ENCODE measurements around the gene QPCT.
A peak's percentile ranks its signal among the peaks of the same experiment; 100 is the strongest.
"Not testable (repeated sequence)": the region's sequence is repeated elsewhere in the genome, so short reads cannot be mapped to it uniquely, and the experiment has no call there.

QPCT gene

DNA sequence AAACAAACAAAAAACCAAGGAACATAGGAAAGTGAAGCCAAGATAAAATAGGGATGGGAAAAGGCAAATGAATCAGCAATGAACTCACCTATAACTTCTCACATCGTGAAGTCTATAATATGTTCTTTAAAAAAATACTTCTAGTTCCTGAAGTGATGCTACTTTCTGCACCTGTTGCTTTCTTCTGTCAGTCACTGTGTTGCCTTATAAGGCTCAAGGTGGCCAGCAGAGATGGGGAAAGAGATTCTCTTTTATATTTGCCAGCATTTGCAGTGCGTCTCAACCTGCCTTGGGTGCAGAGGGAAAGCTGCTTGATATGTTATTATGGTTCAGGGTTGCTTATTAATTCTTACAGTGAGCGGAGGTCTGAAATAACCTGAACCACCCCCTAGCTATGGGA, 14.0 kb downstream of the QPCT start:
- no peak for DNase-seq (ENCODE audit: low spot score)

DNA sequence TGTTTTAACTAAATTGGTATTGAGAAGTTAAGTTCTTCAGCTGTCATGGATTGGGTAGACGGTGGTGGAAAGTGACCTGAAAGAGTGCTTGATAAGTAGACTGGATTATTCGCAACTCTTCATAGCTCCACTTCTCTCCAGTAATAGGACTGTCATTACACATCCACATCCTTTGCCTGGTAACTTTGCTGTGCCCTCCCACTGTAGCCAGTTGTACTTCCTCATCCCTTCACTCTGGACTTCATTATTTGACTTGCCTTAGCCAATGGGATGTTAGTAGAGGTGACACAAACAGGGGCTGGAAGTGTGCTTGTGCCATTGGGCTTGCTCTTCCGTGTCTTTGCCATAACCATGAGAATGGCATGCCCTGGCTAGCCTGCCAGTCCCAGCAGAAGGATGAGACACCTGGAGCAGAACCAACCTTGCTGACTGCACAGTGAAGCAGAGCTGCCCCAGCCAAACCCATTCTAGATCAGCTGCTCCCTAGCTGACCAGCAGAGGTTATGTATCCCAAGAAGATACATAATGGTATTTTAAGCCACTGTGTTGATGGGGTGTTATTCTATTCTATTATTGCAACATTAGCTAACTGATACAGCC, 16.9 kb downstream of the QPCT start:
- no peak for DNase-seq (ENCODE audit: low spot score)

DNA sequence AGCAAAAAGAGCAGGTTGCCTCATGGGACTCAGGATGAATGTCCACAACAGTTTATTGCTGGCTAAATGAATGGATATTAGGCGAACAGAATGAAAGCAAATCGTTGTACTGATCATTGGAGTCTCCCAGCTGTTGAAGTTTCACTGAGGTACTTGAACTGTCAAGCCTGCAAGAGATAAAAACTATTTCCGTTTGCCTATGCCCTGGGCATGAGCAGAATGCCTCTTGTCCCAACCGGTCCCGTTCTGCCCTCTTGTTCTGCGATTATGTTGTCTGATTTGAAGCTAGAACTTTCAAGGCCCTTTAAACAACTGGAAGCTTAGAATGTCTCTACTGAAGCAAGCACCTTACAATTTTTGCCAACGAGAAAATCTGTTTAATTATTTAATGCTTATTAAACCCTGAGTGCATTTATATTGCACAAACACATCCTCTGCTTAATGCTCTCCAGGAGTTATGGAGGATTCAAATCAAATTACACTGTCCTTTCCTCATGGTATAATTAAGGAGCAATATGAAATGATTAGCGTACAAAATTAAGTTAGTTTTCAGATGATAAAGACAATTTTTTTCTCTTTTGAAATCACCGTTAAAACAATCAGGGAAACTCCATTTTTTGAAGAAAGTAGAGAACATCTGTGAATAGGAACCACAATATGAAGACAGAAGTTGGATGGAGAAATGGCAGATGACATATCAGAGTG, 17.7 kb downstream of the QPCT start:
- DNase-seq (ENCODE audit: low spot score) = no peak

DNA sequence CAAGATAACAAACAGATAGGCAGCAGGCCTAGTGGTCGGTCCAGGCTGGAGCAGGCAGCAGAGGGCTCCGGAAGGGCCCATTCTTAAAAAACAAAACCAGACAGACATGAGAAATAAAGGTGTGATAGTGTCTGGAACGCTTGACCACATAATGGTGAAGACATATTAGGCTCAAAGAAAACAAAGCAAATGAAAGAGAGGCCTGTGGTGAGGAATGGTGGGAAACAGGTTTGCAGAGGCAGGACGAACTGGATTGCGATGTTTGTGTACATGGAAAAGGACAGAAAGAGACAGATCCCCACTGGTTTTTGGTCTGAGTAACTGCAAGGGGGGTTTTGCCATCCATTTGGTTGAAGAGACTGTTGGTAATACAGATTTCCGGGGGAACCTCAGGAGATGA, 19.9 kb downstream of the QPCT start:
- no peak for DNase-seq (ENCODE audit: low spot score)

DNA sequence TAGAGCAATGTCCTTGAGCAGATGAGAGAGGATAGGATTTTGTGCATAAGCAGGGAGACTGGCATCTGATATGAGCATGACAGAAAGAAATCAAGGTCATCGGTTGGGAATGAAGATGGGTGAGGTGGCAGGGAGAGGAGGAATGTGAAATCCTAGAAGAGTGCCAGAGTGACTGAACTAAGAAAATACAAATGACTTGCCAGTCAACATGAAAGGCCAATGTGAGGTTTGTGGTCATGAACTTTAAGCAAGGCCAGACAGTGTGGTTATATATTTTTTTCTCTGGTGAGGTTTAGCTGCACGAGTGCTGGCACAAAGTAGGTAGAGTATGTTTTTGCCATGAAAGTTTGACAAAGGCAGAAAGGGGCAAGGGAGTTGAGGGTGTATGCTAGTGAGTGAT, 21.2 kb downstream of the QPCT start:
- peak; percentile 24 for DNase-seq (ENCODE audit: low spot score)

DNA sequence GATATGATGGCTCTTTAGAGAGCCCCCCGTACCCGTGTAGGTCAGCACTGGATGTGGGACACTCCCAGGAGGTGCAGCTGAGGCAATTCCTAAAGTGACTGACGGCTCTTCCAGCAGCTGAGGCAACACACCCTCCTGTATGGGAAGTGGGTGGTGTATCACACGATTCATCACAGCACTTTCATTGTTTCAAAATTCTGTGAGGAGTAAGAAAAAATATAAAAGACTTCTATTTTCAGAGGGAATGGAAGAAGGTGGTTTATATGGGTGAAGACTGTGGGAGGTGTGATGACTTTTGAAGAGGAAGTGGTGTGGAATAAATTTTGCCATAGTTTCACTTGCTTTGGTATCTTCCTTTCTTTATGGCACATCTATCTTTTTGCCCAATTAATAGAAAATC, 22.3 kb downstream of the QPCT start:
- DNase-seq (ENCODE audit: low spot score) = no peak

DNA sequence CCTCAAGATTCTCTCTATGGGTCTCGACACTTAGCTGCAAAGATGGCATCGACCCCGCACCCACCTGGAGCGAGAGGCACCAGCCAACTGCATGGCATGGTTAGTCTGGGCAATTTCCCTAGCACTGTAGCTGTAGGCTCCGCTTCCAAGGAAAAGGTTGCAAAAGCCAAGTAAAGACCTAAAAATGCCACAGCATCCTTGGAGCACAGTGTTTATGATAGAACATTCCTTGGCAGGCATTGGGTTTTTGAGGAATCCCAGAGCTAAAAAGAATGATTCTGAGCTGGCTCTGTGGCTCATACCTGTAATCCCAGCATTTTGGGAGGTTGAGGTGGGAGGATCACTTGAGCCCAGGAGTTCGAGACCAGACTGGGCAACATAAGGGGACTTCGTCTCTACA, 22.9 kb downstream of the QPCT start:
- DNase-seq (ENCODE audit: low spot score) = no peak

DNA sequence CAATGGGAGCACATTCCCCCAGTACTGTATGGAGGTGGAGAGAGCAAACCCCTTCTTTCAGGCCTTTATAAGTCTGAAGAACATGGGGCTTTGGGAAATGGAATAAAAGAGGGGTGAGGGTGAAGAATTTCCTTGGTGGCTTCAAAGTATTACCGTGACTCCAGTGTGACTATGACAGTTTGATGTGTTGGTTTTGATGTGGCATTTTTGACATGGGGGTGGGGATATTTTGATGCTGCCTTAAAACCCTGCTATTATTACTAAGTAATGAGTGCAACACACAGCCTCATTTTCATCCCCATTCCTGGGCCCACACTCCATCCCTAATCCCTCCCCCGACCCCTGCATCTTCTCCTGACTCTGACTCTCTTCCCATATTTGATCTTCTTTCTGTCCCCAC, 23.6 kb downstream of the QPCT start:
- DNase-seq (ENCODE audit: low spot score) = no peak

DNA sequence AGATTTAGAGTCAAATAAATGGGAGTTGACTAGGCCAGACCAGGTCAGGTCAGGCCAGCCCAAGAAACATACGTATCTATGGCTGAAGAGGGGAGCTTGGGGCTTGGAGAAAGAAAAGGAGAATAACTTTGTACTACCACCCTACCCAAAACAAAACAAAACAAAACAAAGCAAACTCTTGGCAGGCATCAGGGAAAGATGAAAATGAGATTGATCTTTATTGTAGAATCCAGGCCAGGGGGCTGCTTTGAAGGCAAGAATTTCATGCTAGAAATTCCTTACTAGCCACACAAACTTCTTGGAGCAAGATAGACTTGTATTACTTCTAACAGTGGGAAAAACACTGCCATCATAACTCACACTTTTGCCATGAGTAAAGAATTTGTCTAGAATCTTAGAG, 26.2 kb downstream of the QPCT start:
- DNase-seq (ENCODE audit: low spot score) = no peak

DNA sequence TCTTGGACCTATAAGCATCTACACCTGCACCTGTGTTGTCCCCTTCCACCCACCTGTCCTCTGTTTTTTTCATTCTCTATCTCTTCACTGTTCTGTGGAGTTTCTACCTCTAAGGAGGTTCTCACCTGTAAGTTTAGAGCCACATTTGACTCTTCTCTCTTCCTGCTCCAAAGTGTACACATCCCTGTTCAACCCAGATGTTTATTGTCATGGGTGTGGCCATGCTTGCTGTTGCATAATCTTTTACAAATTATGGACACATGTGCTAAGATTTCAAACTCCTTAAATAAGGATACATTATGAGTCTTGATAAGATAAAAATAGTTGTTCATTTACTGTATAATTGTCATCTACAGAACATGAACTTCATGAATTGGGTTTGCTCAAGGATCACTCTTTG, 27.6 kb downstream of the QPCT start:
- DNase-seq (ENCODE audit: low spot score) = no peak

DNA sequence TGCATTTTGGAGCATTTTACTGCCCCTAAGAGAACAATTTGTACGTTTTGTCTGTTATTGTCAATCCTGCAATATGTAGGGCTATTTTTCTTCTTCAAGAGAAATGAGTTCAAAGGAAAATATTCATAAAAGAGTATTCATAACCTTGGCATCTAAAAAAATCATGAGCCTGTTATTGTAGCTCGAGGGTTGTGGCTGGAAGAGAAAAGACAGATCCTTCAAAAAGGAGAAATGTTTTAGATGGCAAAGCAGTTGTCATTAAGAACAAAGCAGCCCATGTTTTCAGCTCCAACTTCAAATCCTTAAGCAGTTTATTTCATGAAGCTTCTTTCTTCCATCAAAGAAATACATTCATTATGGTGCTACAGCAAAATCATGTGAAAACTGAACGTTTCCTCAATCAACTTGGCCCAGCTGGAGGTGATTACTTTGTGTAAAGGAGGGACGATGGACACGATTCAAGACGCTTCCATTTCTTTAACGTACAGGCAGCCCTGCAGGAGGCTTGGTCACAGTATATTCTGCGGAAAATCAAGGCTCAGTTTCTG, 31.4 kb downstream of the QPCT start:
- peak; percentile 8 for DNase-seq (ENCODE audit: low spot score)

DNA sequence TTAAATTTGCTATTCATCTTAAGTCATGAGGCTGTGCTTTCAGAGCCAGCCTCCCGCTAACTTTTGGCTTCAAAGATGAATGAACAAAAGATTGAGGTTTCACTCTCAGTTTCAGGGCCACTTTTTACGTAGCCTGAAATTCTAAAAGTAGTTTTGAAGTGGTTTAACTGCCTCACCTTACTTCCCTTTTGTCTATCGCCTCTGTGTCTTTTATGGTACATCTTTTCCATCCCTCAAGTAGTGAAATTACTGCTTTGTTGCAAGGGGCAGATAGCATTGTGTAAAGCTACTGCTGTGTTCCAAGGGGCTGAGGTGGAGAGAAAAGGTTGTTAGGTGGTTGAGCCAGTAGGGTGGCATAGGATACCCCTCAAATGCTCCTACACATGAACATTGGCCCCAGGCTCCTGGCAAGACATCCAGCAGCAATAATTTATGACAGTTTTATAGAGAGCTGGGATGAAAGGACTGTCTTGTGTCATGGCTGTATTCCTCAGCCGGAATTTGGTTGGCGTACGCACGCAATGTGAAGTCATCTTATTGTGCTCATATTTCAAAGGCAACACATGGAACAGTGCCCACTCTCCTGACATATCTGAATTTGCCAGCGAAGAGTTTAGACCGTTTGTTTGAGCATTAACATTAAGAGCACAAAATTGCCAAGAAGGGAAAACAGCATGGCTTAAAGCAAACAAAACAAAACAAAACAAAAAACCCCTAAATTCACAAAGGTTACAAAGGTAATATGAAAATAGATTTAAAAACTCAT, 32.2 kb downstream of the QPCT start:
- peak; percentile 85 for DNase-seq (ENCODE audit: low spot score)

DNA sequence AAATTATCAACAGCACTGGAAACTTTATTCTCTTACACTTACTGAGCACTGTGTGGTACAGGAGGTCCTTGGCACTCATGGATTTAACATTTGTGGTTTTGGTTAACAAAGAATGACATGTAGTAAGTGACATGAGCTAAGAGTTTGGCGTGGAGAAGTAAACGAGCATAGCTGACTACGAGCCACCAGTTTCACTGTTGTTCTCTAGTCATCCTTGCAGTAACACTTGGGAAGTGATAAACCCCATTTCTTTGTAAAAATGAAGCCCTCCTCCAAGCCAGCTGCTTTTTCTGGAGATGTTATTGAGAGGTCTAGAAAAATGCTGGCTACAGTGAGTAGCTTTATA, 32.7 kb downstream of the QPCT start:
- peak; percentile 47 for DNase-seq (ENCODE audit: low spot score)

DNA sequence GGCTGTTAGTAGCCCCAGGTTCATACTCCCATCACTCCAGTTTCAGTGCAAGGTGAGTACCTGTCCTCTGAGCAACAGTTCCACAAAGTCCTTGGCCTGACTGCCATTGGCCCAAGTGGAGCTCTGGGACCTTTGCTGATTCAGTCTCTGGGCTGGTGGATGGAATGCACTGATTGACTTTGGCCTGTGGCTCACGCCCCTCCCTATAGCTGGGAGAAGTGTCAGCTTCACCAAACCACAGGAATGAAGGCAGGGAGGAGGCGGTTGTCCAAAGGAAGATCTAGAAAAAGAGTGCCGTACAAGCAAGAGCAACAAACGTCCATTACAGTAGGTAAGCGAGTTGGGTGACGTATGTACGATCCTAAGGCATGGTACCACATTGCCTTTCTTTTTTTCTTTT, 34.0 kb downstream of the QPCT start:
- peak; percentile 89 for DNase-seq (ENCODE audit: low spot score)

DNA sequence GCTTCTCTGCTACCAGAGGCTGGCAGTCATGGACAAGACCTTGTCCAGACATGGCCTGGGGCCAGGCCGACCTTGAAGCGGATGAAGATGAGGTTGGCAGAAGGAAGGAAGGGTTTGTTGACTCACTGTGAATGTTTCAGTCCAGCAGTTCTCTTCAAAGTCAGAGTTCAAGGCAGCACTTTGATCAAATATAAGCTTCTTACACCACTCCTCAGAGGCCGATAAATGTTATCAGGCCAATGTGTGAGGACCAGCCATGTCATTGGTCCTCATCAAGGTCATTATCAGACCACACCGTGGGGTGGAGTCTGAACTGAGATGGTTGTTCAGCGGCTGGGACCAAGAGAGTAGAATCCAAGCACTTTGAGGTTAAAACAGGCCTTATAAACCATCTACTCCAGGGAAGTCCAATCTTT, 35.5 kb downstream of the QPCT start:
- DNase-seq (ENCODE audit: low spot score) = no peak

DNA sequence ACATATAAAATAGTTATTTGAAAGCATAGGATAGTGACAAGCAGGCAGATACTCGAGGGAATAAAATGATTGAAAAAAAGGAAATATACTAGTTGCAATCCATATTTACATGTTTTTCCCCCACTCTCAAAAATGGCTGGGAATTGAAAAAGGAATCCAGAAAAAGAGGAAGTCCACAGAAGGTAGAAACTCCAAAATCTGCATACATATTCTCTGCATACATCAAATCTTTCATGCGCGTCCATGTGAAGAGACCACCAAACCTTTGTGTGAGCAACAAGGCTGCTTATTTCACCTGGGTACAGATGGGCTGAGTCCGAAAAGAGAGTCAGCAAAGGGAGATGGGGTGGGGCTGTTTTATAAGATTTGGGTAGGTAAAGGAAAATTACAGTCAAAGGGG, 36.4 kb downstream of the QPCT start:
- DNase-seq (ENCODE audit: low spot score) = not testable (repeated sequence)

DNA sequence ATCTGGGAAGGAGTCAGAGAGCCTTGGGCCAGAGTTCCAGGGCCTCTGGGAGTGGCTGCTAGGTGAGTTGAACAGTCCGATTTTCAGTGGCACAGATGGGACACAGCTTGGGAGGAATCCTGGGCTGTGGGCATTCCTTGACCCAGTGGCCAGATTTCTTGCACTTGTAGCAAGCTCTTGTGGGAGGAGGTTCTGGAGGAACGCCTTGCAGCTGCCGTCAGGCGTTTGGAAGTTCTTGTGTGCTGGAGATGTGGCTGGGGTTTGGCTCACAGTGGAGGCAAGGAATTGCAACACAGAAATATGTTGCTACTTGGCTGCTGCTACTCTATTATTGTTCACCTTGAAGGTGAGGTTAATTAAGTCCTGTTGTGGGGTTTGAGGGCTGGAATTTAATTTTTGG, 39.8 kb downstream of the QPCT start:
- not testable (repeated sequence) for DNase-seq (ENCODE audit: low spot score)

DNA sequence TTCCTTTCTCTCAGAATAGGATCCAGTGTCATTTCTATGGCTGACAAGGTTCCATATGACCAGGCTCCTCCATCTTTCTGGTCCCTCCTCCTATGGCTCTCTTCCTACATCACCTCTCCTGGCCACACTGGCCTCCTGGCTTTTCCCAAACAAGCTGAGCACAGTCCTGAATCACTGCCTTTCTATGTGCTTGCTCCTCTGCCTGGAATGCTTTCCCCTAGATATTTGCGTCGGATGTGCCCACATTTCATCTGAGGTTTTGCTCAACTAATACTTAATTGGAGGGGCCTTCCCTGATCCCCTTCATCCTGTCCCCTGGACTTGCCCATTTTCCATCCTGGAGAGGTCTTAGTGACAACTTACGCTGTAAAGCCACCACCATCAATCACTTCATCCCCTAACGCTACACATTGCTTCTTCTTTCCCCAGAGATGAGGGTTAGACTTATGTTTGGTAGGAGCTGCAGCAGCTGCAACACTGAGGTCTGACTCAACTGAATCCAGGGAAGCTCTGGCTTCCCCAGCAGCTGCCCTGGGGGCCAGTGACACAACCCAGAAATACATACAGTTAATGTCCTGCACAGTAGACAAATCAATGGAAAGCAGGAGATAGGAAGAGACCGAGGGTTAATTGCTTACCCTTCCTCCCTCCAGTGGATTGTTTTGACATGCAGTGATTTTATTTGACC, 42.9 kb downstream of the QPCT start:
- peak; percentile 78 for DNase-seq (ENCODE audit: low spot score)

DNA sequence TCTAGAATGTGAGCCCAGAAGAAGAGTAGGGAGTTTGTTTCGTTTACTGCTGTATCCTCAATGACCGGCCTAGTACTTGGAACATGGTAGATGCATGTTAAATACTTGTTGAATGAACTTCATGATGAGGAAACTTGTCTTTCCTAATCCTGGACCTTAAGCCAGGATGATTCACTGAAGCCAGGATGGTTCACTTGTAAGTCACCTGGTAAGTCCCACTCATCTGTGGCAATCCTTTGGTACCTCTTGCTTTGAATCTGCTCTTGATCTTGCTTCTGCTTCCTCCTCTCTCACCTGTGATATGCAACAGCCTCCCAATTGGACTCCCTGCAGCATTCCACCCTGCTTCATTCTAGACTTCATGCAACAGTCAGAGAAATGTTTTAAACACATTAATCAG, 43.6 kb downstream of the QPCT start:
- DNase-seq (ENCODE audit: low spot score) = peak; percentile 62

DNA sequence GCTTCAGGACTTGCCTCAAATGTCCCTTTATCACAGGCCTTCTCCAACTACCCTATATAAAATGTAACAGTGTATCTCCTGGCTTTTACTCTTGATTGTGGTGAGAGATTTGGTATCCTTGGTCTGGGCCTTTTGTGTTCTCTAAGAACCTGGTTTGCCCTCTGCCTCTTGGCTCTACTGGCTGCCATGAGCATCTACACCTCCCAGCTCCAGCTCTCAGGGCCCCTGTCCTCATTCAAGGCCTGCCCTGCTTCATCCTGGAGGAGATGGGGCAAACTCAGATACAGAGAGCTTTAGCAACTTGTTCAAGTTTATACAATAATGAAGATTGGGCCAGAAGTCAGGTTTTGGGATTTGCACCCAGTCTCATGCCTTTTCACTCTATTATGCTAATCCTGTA, 45.0 kb downstream of the QPCT start:
- DNase-seq (ENCODE audit: low spot score) = no peak

DNA sequence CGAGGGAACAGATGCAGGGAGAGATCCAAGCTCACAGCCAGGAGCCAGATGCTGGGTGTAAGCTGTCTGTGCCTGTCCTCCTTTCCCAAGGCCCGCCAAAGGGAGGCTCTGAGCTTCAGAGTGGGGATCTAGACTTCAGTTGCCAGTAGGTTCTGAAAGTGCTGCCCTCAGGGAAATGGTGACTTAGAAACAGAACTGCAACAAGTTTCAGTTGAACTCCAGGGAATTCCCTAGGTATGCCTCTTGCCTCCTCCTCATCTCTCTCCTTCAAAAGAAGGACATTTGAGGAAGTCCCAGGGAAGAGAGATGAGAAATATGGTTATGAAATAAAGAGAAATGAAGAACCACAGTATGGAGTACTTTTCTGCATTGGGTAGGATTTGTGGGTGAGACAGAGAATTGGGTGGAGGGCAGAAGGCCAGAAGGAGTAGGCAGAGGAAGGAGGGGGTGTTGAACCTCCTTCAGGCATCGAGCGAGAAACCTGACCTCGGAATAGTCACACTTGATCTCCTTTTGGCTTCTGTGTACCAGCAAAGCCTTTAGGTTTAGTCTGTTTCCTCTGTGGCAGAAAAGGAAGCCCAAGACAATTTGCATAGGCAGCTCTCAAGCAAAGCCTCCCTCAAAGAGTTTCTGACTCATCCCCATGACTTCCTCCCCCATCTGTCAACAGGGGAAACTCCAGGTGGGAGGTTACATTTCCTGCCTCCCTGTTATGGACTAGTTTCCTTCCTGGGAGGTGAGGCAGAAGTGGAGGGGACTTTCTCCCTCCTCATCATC, 45.7 kb downstream of the QPCT start:
- DNase-seq (ENCODE audit: low spot score) = peak; percentile 72

DNA sequence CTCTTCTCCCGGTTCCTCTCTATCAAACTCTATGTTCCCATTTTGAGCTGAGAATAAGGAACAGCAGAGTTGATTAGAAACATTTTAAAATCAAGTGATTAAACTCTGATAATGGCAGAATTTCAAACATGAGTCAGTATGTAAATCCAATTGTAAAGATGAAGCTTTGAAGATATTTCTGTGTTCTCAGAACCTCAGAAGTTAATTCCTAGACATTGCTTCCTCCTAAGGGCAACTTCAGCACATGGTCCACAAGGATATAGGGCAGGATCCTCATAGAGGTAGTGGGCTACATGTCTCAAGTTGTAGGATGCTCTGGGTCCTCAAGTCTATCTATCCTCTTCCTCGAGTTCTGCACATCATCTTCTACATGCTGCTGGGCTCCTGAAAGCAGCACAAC, 46.3 kb downstream of the QPCT start:
- DNase-seq (ENCODE audit: low spot score) = no peak
